ENCODE measurements around the gene SMYD1.

The SMYD1 gene

DNA sequence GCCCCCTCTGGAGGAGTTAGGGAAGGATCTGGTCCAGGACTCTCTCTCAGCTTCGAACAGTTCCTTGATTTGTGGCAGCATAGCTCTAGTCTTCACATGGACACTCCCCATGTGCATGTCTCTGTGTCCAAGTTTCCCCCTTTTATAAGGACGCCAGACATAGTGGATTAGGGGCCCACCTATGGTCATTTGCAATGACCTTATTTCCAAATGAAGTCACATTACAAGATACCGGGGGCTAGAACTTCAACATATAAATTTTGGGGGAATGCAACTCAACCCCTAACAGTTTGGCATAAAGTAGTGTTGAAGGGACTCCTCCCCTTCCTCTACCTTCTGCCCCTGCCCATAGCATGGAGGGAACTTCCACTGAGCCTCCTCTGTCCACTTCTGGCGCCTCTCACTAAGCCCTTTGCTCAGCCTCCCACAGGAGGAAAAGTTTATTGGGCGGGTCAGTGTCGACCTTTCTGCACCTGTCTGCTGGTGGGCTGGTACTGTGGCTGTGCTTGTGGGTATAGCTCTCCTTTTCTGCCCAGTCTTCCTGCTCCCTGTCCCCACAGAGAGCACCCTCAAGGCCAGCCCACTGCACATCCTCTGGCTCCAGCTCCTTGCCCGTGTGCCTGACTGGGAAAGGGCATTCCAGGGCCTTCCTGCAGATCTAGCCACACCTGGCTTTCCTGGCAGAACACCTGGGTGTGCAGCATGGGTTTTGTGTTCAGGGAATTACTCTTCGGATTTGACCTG lies 54.7 kb downstream of the SMYD1 start:
- no peak for DNase-seq (ENCODE audit: low read depth in 2 of 2)

DNA sequence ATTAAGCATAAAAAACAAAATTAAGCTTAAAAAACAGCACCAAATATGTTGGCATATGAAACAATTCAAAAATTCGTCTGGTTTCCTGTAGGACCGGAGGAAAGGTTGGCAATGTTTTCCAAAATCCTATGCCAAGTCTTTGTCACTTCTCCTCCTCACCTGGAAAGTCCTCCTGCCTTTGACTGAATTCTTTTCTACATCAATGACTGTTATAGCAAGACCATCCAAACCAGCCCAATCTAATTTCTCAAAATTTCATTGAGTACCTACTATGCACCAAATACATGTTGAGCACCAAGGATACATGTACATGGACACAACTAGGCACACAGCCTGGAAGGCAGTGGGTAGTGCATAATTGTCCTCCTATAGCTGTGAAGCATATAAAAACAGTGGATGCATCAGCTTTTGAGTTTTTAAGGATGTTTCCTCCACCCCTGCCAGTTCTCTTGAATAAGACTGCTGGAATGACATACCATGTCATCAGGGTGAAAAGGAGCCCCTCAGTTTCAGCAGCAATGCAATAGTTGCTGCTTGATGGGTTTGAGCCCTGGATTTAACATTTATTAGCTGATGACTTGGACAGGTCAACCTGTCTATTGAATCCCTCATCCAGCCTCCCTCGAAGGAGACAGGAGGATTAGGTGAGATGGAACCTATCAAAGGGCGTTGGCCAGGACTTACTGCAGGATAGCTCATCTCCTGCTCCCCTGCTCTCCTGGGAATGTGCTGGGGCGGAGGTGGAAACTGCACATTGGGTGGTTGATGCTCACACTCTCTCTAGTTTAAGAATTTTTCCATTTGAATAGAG lies 55.7 kb downstream of the SMYD1 start:
- DNase-seq (ENCODE audit: low read depth in 2 of 2) = no peak

DNA sequence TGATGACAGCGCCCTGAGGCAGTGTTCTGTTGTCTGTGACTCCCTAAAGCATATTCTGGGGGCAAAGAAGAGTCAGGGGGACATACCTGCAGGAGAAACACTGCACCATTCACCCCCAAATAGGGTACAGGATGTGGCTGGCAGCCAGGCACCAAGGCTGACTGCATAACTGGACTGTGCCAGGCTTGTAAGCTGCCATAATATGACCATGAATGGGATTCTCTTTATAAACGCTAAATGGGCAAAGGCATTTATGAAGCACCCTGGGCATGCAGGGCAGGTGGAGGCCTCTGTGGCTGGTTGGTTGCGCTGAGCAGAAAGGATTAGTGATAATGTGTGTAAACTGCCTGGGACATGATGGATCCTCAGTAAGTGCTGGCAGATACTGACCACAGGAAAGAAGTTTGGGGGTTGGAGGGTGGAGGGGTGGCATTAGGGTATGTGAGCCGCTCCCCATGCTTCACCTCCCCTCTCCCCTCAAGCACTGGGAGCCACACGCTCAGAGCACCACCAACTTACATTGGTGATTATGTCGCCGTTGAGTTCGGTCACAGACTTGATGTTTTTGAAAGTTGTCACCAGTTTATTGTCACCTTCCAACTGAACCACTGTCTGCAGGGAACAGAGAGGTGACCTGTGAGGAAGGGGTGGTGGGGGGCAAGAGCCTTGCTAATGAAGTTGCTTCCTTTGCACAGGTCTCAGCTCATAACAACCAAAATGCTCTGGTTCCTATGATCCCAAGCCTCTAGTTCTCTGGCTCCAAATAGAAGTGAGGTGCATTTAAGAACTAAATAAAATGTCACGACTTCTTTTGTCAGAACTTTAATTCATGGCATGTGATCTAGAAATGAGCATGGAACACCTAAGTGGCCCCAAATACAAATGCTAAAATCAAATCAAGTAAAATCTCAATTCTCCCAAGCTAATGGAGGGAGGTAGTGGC lies 56.6 kb downstream of the SMYD1 start:
- DNase-seq (ENCODE audit: low read depth in 2 of 2) = no peak

DNA sequence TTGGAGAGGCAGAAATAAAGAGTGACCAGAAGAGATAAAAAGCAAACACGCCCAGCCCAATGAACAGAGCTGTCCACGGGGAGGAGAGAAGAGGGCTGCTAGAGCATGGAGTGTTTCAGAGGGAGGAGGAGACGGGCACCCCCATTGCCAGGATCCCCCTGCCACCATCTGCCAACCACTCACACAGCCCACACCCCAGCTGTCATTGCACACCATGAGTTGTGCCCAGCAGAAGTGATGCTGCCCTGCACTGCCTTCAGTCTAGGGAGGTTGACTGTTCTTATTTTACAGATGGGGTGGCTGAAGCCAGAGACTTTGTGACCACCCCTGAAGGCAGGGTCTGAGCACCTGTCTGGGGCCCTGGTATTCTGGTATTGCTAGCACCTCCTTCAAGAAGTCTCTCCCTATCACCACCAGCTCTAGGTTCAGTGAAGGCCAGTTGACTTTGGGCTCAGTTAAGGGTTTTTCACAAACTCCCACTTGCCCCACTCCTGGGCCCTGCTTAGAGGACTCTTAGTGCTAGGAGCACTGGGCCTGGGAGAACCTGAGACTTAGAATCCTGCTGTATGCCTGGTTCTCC lies 57.8 kb downstream of the SMYD1 start:
- DNase-seq (ENCODE audit: low read depth in 2 of 2) = no peak

DNA sequence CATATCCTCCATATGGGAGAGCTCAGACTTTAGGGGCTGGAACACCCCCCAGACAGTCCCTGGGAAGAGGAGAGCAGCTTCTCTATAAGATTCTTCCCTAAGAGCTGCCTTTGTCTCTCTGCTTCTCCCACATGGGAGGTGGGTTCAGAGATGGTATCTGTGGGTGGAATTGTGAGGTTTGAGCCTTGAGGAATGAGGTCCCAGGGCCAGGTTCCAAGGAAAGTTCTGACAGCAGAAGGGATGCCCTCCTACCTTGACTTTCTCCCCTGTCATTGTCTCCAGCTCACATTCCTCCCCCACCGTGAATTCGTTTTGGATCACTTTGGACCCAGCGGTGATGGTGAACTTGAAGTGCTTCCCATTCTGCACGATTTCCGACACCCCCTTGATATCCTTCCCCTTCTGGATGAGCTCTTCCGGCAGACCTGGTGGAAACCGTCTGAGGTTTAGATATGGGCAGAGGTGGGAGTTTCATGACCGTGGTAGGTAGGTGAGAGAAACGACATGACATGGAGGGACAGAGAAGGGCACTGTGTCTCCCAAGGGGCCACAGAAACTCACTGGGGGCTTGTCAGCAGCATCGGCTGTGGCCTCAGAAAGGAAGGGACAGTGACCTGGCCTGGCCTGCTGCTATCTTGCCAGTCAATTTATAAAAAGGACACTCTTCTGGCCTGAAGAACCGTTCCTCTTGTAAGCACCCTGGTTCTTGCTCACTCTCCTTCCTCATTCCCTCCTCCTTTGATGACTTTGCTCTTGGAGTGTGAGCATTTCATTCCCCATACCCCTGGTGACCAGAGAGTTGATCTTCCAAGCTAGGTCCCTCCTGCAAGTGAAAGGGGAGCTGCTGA lies 58.5 kb downstream of the SMYD1 start:
- no peak for DNase-seq (ENCODE audit: low read depth in 2 of 2)

DNA sequence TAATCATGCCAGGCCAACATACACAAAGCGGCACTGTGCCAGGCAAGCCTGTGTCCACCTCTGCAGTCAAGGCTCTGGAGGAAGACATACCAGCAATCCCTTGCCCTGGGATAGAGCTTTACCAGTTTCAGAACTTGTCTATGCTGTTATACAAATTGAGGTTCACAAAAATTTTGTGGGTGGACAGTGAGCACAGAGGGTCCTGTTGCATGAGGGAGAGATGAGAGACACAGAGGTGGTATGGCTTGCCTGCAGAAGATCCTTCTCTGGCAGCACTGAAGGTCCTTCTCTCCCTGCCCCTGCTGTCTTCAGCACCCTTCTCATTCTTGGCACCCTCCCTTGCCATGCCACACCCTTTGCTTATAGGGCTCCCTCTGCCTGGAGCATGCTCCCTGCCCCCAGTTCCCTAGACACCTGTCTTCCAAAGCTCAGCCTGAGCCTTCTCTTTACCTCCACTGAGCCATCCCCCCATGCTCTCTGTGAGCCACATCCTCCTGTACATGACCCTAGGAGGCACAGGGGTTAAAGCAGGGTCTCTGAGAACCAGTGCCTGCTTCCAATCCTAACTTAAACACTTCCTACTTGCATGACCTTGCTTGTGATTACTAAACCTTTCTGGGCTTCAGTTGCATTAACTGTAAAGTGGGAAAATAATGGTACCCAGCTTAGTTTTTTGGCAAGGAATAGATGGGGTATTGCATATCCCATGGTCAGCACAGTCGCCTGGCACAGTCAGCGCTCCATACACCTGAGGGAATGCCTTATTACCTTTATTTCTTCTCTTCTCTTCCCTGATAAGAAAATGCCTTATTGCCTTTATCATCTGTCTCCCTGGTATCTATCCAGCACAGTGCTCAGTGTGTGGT lies 59.4 kb downstream of the SMYD1 start:
- no peak for DNase-seq (ENCODE audit: low read depth in 2 of 2)

DNA sequence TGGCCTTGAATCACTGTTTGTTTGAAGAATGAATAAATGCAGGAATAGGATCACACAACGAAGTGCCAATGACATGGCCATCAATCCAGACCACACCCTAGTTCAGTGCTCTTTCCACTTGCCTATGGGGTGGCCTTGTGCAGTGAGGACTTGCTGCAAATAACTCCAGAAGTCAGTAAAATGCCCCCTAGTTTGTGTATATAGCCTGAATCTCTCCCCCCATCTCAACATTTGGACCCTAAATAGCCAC lies 59.9 kb downstream of the SMYD1 start:
- DNase-seq (ENCODE audit: low read depth in 2 of 2) = no peak

DNA sequence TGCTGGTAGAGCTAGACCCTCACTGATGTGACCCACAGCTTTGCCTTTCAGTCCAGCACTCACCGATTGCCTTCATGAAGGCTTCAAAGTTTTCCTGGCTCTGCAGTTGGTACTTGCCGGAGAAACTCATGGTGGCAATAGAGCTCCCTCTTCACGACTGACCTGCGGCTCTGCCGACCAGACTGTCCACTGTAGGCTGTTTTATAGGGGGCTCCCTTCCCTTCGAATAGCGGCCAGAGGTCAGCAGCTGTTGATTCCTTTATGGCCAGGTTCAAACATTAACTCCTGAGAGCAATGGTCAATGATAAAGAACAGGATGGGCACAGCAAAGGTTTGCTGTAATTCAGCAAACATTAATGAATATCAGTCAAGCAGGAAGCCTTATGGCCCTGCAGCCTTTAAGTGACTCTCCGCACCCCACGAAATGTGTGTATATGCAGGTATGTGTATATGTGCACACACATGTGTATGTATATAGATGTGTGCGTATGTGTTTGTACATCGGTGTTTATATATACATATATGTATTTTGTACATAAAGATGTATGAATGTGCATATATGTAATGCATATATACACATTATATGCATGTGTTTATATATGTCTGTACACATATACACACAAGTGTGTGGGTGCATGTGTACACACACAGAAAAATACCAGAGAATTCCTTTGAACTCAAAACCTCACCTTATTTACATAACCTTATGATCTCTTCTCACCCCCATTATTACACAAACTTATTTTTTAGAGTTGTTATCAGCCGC lies 60.4 kb downstream of the SMYD1 start, which contains the start of gene FABP1:
TSS of gene FABP1 (minus strand) at position 175 of the 766 bp plus-strand sequence. CDS start at position 130, 45 bp downstream.
- no peak for DNase-seq (ENCODE audit: low read depth in 2 of 2)

DNA sequence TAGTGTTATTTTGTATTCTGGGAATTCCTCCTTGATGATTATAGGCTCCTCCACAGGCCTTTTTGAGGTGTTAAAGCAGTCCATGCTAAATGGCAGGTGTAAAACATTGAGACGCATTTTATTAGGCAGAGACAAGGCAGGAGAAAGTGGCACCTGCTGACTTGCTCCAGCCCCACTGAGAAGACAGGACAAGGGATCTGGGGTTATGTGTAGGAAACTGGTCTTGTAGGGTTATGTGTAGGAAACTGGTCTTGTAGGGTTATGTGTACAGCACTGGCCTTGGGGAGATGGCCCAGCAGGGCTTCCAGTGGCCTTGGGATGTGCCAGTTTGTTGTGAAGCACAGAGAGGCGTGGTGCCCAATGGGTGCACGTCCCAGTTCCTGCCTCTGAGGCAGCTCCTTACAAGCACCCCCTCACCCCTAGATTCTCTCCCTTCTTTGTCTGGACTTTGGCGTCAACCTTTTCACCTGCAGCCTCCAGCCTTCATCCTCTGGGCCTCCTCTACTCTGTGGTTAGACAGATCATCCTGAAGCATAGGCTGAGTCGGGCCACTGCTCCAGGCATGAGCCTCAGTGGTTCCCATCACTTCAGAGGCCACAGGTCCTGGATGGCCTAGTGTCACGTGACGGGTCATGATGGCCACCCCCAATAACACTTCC lies 61.2 kb downstream of the SMYD1 start:
- DNase-seq (ENCODE audit: low read depth in 2 of 2) = no peak

DNA sequence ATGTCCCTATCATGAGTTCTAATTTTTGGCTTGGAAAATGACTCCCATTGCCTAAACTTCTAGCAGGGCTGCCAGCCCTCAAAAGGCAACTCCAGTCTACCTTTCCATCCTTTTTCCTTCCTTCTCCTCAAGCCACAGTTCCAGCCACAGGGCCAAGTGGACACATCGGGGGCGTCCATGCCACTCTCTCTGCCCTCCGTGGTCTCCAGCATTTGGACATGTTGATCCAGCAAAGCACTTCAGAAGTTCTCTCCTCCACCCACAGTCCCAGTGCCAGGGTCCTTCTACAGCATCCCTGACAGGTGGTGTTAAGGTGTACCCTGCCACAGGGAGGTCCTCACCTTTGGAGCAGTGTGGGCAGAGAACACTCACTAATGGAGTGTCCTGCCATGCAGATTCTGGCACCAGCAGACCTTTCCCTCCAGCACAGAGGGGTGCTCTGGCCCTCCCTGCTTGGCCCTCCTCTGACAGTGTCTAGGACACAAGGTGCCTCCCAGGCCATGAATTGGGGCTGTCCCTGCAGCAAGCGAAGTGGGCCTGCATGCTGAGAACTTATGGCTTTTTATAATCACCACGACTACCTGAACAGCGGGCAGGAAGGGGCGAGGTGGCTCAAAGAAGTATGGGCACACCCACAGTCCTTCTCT lies 61.8 kb downstream of the SMYD1 start:
- no peak for DNase-seq (ENCODE audit: low read depth in 2 of 2)

DNA sequence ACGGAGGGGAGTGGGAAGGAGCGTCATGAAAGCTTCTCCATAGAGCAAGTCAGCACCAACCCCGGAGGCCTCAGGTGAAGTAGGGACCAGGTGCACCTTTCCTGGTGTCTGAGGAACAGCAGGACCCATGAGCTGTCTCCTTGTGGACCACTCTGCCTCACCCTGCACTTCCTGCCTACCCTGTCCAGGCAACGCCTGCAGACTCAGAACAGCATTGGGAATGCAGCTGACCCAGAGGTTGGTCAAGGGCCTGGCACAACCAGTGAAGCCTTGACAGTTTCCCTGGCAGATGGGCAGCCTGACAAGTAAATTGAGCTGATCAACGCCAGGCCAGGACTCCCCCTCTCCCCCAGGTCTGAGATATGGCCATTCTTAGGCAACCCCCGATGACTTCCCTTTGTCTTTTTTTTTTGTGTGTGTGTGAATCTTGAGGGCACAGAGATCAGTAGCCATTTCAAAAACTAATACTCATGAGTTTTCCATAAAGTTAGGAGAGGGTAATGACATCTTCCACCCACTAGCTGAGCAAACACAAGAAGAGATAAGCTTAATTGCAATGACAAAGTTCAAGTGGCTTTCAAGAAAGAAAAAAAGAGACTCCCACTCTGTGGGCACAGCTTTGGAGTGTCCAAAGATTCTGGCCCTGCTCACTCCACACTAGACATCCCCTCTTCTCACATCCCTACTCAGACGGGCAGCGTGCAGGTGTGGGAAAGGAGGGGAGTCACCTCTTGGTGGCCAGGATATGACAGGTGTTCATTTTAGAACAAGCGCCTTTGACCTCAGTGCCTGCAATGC lies 63.8 kb downstream of the SMYD1 start:
- DNase-seq (ENCODE audit: low read depth in 2 of 2) = no peak

DNA sequence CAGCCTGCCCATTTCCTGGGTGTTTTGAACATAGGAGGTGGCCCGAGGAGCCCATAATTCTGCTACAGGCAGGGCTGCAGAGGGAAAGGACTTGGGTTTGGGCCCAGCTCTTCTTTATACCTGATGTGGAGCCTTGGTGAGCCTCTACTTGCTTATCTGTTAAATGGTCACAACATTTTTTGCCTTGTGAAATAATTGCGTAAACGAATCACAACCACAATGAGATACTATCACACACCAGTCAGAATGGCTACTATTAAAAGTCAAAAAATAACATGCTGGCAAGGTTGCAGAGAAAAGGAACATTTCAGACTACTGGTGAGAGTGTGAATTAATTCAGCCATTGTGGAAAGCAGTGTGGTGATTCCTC lies 64.4 kb downstream of the SMYD1 start:
- no peak for DNase-seq (ENCODE audit: low read depth in 2 of 2)

DNA sequence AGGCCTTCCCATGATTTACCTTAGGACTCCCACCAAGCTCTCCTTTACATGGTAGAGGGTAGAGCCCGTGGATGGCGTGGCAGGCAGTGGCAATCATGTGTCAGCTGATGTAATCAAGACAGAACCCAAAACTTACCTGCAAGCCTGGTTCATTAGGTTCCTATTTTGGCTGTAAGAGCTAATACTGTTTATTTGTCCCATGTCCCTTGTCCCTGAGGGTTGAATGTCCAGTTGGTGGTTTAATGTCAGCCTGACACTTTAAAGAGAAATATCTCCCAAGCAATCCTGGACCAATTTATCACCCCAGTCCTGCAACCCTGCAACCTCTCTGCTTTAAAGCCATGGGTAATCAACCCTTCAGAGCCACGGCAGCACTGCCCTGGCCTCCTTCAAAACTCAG lies 66.2 kb downstream of the SMYD1 start:
- no peak for DNase-seq (ENCODE audit: low read depth in 2 of 2)

DNA sequence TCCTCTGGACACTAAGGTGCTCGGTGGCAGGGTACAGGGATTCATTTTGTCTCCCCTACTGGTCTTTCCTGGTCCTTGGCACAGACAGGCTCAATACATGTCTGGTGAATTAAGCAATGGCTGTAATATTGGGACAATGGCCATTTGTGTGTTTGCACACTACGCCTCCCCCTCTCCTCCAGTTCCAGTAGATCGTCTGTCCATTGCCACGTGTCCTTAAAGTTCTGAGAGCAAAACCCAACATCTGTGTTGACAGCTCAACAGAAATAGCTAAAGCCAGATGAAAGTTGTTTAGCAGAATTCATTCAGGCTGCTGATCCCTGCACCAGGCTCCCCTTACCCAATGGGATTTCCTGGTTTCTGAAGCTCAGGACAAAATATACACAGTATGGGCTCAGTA lies 69.2 kb downstream of the SMYD1 start:
- DNase-seq (ENCODE audit: low read depth in 2 of 2) = no peak

DNA sequence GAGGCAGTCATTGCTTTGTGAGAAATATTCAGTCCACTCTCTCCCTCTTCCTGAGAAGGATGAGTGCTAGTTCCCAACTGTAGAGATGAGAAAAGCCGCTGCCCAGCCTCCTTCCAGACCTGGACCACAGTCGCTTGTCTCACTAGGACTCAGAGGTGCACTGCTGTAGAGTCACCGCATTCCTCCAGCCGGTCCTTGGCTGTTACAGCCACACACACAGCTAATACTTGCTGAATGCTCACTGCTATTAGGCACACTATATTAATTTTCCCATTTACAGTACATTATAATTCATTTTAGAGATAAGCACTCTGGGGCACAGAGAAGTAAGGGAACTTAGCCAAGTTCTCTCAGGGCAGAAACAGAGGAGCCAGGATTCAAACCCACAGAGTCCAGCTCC lies 70.2 kb downstream of the SMYD1 start:
- DNase-seq (ENCODE audit: low read depth in 2 of 2) = no peak

DNA sequence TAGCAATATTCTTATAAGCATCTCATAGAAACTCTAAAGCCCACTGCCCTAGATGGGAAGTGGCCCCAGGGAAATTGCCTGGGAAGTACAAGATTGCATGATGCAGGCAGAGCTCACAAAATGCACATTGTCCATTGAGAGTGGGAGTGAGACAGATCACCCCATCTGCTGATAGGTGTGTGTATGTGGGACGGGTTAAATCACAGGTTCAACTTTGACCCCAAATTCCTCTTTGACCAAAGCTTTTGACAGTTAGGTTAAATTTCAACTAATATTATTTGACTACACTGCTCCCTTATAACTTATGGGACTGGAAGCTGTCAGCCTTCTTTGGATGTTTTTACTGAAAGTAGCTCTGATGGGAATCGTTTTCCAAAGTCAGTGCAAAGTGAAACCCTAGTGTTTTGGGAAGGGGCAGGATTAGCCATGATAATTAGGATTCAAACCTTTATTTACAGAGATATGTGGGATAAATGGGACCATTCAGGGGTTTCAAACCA lies 71.6 kb downstream of the SMYD1 start:
- no peak for DNase-seq (ENCODE audit: low read depth in 2 of 2)

DNA sequence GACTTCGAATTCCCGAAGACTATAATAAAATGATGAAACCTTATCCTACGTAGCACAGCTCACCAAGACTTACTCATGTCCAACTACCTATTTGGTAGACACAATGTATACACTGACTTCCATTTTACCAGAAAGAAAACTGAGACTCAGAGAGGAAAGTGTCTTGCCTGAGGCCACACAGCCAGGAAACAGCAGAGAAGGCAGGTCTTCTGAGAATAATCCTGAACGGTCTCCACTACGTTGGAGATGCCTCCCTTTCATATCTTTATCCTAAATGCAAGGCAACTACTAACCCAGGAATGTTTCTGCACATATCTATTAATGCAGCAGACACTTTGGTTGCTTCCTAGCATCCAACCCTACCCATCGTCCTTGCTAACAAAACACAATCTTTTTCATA lies 72.2 kb downstream of the SMYD1 start:
- DNase-seq (ENCODE audit: low read depth in 2 of 2) = no peak
